C1 segment of cervical spinal cord (tissue), 14 donors: ENCODE data around the gene RIT2.
"Not testable (repeated sequence)": the region's sequence is repeated elsewhere in the genome, so short reads cannot be mapped to it uniquely, and the experiment has no call there.

Experiments used
- DNase-seq, 14 donors: peaks; one replicate each; lab custom pipeline; 2025; lab: John Stamatoyannopoulos, UW

Gene RIT2

GRCh38 chr18:42839408-42839807 is 276.1 kb downstream of the RIT2 start:
- no peak for DNase-seq

- DNase-seq, result no peak
These were observed 276.8 kb downstream of the RIT2 start for GRCh38 chr18:42838546-42839145.

GRCh38 chr18:42830936-42831335 is 284.5 kb downstream of the RIT2 start:
- DNase-seq, result no peak

GRCh38 chr18:42828881-42829280 is 286.6 kb downstream of the RIT2 start:
- DNase-seq, result peak in 1 of 14 donors; percentile 52

- no peak for DNase-seq
These were observed 291.3 kb downstream of the RIT2 start for GRCh38 chr18:42824178-42824577.

- no peak for DNase-seq
These were observed 292.8 kb downstream of the RIT2 start for GRCh38 chr18:42822711-42823110.

- DNase-seq, result no peak
These were observed 294.0 kb downstream of the RIT2 start for GRCh38 chr18:42821492-42821891.

GRCh38 chr18:42814618-42815017 is 300.9 kb downstream of the RIT2 start:
- no peak for DNase-seq

- DNase-seq, result no peak
These were observed 301.3 kb downstream of the RIT2 start for GRCh38 chr18:42814184-42814583.

- no peak for DNase-seq
These were observed 301.9 kb downstream of the RIT2 start for GRCh38 chr18:42813570-42813969.

GRCh38 chr18:42807887-42808286 is 307.6 kb downstream of the RIT2 start:
- DNase-seq, result peak in 1 of 14 donors; percentile 42

- DNase-seq, result no peak
These were observed 313.8 kb downstream of the RIT2 start for GRCh38 chr18:42801706-42802105.

- no peak for DNase-seq
These were observed 316.8 kb downstream of the RIT2 start for GRCh38 chr18:42798606-42799170.

- not testable (repeated sequence) for DNase-seq
These were observed 320.2 kb downstream of the RIT2 start for GRCh38 chr18:42795213-42795789.

- DNase-seq, result no peak
These were observed 322.8 kb downstream of the RIT2 start for GRCh38 chr18:42792731-42793130.

- DNase-seq, result no peak
These were observed 330.9 kb downstream of the RIT2 start for GRCh38 chr18:42784632-42785031.

- no peak for DNase-seq
These were observed 332.6 kb downstream of the RIT2 start for GRCh38 chr18:42782929-42783328.

- DNase-seq, result peak in 1 of 14 donors; percentile 37
These were observed 334.1 kb downstream of the RIT2 start for GRCh38 chr18:42781298-42781815.

- no peak for DNase-seq
These were observed 335.3 kb downstream of the RIT2 start for GRCh38 chr18:42780171-42780570.

- no peak for DNase-seq
These were observed 336.9 kb downstream of the RIT2 start for GRCh38 chr18:42778445-42779042.

GRCh38 chr18:42778024-42778423 is 337.5 kb downstream of the RIT2 start:
- no peak for DNase-seq

- no peak for DNase-seq
These were observed 341.6 kb downstream of the RIT2 start for GRCh38 chr18:42773870-42774269.

GRCh38 chr18:42771936-42772335 is 343.5 kb downstream of the RIT2 start:
- DNase-seq, result no peak
